GM20000 (cell line): Measurements from ENCODE around the gene MS4A4E.
"Not testable (repeated sequence)": the region's sequence is repeated elsewhere in the genome, so short reads cannot be mapped to it uniquely, and the experiment has no call there.

Experiments used
- DNase-seq: peaks from one replicate; pipeline ENCODE4 v3.0.0; 2012; ENCODE audit warnings: low spot score
- CTCF ChIP-seq: IDR thresholded peaks from 2 replicates; pipeline ENCODE4 v1.5.1; 2012; ENCODE audit warnings: mild to moderate bottlenecking, control low read depth; ENCODE audit errors: extremely low read depth, missing control alignments

Gene MS4A4E

DNA sequence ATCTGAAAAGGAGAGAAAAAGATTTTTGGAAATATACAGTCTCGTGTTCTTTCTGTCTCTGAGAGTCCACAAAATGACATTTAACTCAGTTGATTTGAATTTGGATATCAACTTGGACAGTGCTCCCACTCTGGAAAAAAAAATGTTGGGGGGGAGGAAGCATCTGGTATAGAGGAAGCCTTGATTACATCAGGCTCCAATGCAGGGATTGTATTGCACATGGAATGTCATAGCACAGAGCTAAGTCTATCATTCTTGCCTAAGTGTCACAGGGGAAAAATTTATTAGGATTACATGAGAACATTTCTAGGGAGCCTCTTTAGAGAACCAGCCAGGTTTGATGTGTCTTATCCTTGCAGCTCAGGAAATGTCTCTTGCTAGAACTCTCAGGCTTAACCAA is 83.1 kb downstream of the MS4A4E start:
- DNase-seq: no peak
- no peak for TF ChIP-seq CTCF

GRCh38 chr11:60159284-60159683 is 83.7 kb downstream of the MS4A4E start:
- no peak for TF ChIP-seq CTCF
- DNase-seq: no peak

- DNase-seq: no peak
- no peak for TF ChIP-seq CTCF
Observed at GRCh38 chr11:60158636-60159035, 84.3 kb downstream of the MS4A4E start.

- no peak for DNase-seq
- no peak for TF ChIP-seq CTCF
Observed at GRCh38 chr11:60155931-60156330, 87.0 kb downstream of the MS4A4E start.

DNA sequence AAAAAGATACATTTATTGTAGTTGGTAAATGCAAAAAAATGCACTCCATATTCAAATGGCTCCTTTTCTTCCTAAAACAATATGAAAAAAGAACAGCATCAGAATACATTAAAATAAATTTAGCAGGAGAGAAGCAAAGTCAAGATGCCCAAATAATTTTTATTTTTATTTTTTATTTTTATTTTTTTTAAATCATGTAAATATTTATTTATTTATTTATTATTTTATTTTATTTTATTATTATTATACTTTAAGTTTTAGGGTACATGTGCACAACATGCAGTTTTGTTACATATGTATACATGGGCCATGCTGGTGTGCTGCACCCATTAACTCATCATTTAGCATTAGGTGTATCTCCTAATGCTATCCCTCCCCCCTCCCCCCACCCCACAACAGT is 90.2 kb downstream of the MS4A4E start:
- not testable (repeated sequence) for DNase-seq

GRCh38 chr11:60150279-60150678 is 92.7 kb downstream of the MS4A4E start:
- no peak for TF ChIP-seq CTCF
- no peak for DNase-seq
